GM21825 (cell line): ENCODE measurements around the gene RAB20.
"Not testable (repeated sequence)": the region's sequence is repeated elsewhere in the genome, so short reads cannot be mapped to it uniquely, and the experiment has no call there.

Experiments used
- ATAC-seq: cut with Tn5 transposase; IDR thresholded peaks from one replicate; pipeline ENCODE4 v1.9.1; 2021; ENCODE audit warnings: mild to moderate bottlenecking, moderate library complexity; ENCODE audit not compliant: unreplicated experiment

Gene RAB20

GRCh38 chr13:110555601-110556223, 5.8 kb downstream of the RAB20 start:
- peak; percentile 65 for ATAC-seq

- ATAC-seq = no peak
These were observed 6.6 kb downstream of the RAB20 start for GRCh38 chr13:110554946-110555345.

GRCh38 chr13:110554227-110554836, 7.2 kb downstream of the RAB20 start:
- ATAC-seq = no peak

- no peak for ATAC-seq
These were observed 8.1 kb downstream of the RAB20 start for GRCh38 chr13:110553417-110553816.

- ATAC-seq = no peak
These were observed 8.8 kb downstream of the RAB20 start for GRCh38 chr13:110552767-110553166.

GRCh38 chr13:110551284-110551683, 10.2 kb downstream of the RAB20 start:
- no peak for ATAC-seq

- no peak for ATAC-seq
These were observed 11.7 kb downstream of the RAB20 start for GRCh38 chr13:110549795-110550160.

GRCh38 chr13:110548891-110549794, 12.4 kb downstream of the RAB20 start:
- ATAC-seq = no peak

- ATAC-seq = no peak
These were observed 14.6 kb downstream of the RAB20 start for GRCh38 chr13:110546926-110547325.

- ATAC-seq = no peak
These were observed 15.1 kb downstream of the RAB20 start for GRCh38 chr13:110546378-110546777.

- no peak for ATAC-seq
These were observed 19.2 kb downstream of the RAB20 start for GRCh38 chr13:110542169-110542796.

GRCh38 chr13:110541526-110541920, 20.0 kb downstream of the RAB20 start:
- ATAC-seq = no peak

GRCh38 chr13:110540871-110541525, 20.5 kb downstream of the RAB20 start:
- ATAC-seq = no peak

- no peak for ATAC-seq
These were observed 21.6 kb downstream of the RAB20 start for GRCh38 chr13:110539894-110540293.

GRCh38 chr13:110538632-110539031, 22.9 kb downstream of the RAB20 start:
- ATAC-seq = peak; percentile 55

GRCh38 chr13:110536006-110536693, 25.4 kb downstream of the RAB20 start:
- ATAC-seq = no peak

- no peak for ATAC-seq
These were observed 26.0 kb downstream of the RAB20 start for GRCh38 chr13:110535526-110535925.

- no peak for ATAC-seq
These were observed 27.5 kb downstream of the RAB20 start for GRCh38 chr13:110533771-110534670.

GRCh38 chr13:110532258-110532657, 29.3 kb downstream of the RAB20 start:
- ATAC-seq = not testable (repeated sequence)
